OCI-LY7 (cell line): Measurements from ENCODE around the gene DELE1. TPM values are rescaled to one million over a fixed set of nuclear protein-coding genes. Genes with fewer than 3 reads are reported as not detected.

Experiments used
- BruUV-seq: library from RNA; stranded (reverse); fragments of 400-500 nt; replicated peaks from 2 replicates; lab custom pipeline; 2021; lab: Mats Ljungman, UMichigan
- CTCF ChIA-PET: fragments of 300-600 bp; sonication (Branson Sonifier 250); formaldehyde crosslinking; loops from one replicate; lab custom pipeline; 2022; ENCODE audit warnings: antibody characterized with exemption; ENCODE audit not compliant: unreplicated experiment; lab: Charles Lee
- POLR2A ChIA-PET: fragments of 300-600 bp; sonication (Branson Sonifier 250); formaldehyde crosslinking; loops from one replicate; lab custom pipeline; 2022; ENCODE audit warnings: antibody characterized with exemption; lab: Charles Lee
- DNase-seq: peaks from one replicate; pipeline ENCODE4 v3.0.0-alpha.2; 2015; ENCODE audit warnings: low spot score
- H2AFZ ChIP-seq: fragments of 200-600 bp; sonication (generic), shearing (Covaris generic); 2 replicates; pipeline ENCODE4 v1.6.1; 2014; ENCODE audit warnings: mild to moderate bottlenecking, antibody characterized with exemption, low read length, moderate library complexity
- H3K27ac ChIP-seq: fragments of 200-600 bp; sonication (generic); 2 replicates; pipeline ENCODE4 v1.5.1; 2014; ENCODE audit warnings: mixed run types, low read depth, mild to moderate bottlenecking, moderate library complexity, low read length, inconsistent platforms; ENCODE audit not compliant: poor library complexity, severe bottlenecking
- H3K36me3 ChIP-seq: fragments of 200-600 bp; sonication (generic); 2 replicates; pipeline ENCODE4 v1.6.1; 2014; ENCODE audit warnings: mild to moderate bottlenecking, antibody characterized with exemption, low read length, moderate library complexity, mixed read lengths; ENCODE audit not compliant: insufficient read depth
- H3K4me1 ChIP-seq: fragments of 200-600 bp; sonication (generic); 2 replicates; pipeline ENCODE4 v1.5.1; 2014; ENCODE audit warnings: mild to moderate bottlenecking, low read length; ENCODE audit not compliant: insufficient read depth, poor library complexity, severe bottlenecking
- H3K4me2 ChIP-seq: fragments of 200-600 bp; sonication (generic); 2 replicates; pipeline ENCODE4 v1.6.1; 2014; ENCODE audit warnings: mild to moderate bottlenecking, low read length
- H3K4me3 ChIP-seq: fragments of 200-600 bp; sonication (generic); 2 replicates; pipeline ENCODE4 v1.5.1; 2014; ENCODE audit warnings: mild to moderate bottlenecking, low read depth, low read length; ENCODE audit not compliant: poor library complexity, severe bottlenecking
- H3K79me2 ChIP-seq: fragments of 200-600 bp; sonication (generic); 2 replicates; pipeline ENCODE4 v1.6.1; 2016; ENCODE audit warnings: low read depth, mild to moderate bottlenecking, low read length, moderate library complexity, mixed read lengths; ENCODE audit not compliant: insufficient read depth
- H3K9me2 ChIP-seq: fragments of 200-600 bp; sonication (generic); 2 replicates; pipeline ENCODE4 v1.6.1; 2016; ENCODE audit warnings: mild to moderate bottlenecking, low read length, mixed read lengths; ENCODE audit not compliant: insufficient read depth
- H3K9me3 ChIP-seq: fragments of 200-600 bp; sonication (generic); 2 replicates; pipeline ENCODE4 v1.6.1; 2014; ENCODE audit warnings: mild to moderate bottlenecking, mixed run types, low read length, mixed read lengths
- H4K20me1 ChIP-seq: fragments of 200-600 bp; sonication (generic); 2 replicates; pipeline ENCODE4 v1.6.1; 2014; ENCODE audit warnings: mild to moderate bottlenecking, antibody characterized with exemption, low read length, moderate library complexity, mixed read lengths; ENCODE audit not compliant: insufficient read depth
- CTCF ChIP-seq: fragments of 200-600 bp; sonication (generic); conservative IDR thresholded peaks from 2 replicates; pipeline ENCODE4 v1.5.1; 2014; ENCODE audit warnings: mild to moderate bottlenecking, antibody characterized with exemption, low read length, moderate library complexity, mixed read lengths
- EZH2phosphoT487 ChIP-seq: fragments of 200-600 bp; sonication (generic); IDR thresholded peaks from 2 replicates; pipeline ENCODE4 v1.6.1; 2018; ENCODE audit warnings: low read depth, borderline replicate concordance, mild to moderate bottlenecking, mixed run types, antibody characterized with exemption, low read length, moderate library complexity, mixed read lengths
- intact Hi-C: fragments of 100-400 bp; cut with micrococcal nuclease; formaldehyde crosslinking; loops from one replicate; pipeline ENCODE4 v1.10.0; 2022; ENCODE audit not compliant: unreplicated experiment
- total RNA-seq, 2 experiments: library from RNA; depleted of rRNA in 1 of 2; stranded (reverse); fragments of >200 nt in 1 of 2; shearing (Covaris generic) in 1 of 2; gene quantifications; 2 replicates each; pipeline ENCODE4 v1.2.3, GENCODE V29; 2014 to 2022

DELE1 gene
- total RNA-seq, 2 experiments from 2014 or later: 78.5 to 81.2 TPM

- TF ChIP-seq EZH2phosphoT487 (no peak), CTCF (no peak)
- peaks cover 10% of the 10 kb centered on the region for H3K4me1 ChIP-seq
- H2AFZ ChIP-seq: no peak overlapping the region
- no peaks in the 10 kb centered on the region for H3K9me3 ChIP-seq
- no peak overlapping the region for H3K27ac ChIP-seq
- no peak overlapping the region for H3K4me2 ChIP-seq
- no peaks in the 10 kb centered on the region for H4K20me1 ChIP-seq
- ChIA-PET CTCF (interaction anchor here (0.6 kb wide), 2 partner anchors 12 to 64 kb away, joined by 14 to 15 read pairs; no protein-coding TSS in a partner anchor), POLR2A (no interaction called here)
- no peaks in the 10 kb centered on the region for H3K79me2 ChIP-seq
- no peaks in the 10 kb centered on the region for H3K36me3 ChIP-seq
- H3K9me2 ChIP-seq: no peaks in the 10 kb centered on the region
- intact Hi-C loops: loop anchor here (5.0 kb wide), 2 partner anchors 38 to 63 kb away; no protein-coding TSS in a partner anchor
- no peak overlapping the region for H3K4me3 ChIP-seq
- no peak for DNase-seq
- BruUV-seq: no TSS peak
Observed at GRCh38 chr5:141875022-141875740, 48.5 kb upstream of the DELE1 start.

- BruUV-seq: no TSS peak
- Histone ChIP-seq H3K36me3 (no peaks in the 10 kb centered on the region), H3K27ac (no peak overlapping the region), H3K4me3 (no peak overlapping the region), H3K9me2 (no peaks in the 10 kb centered on the region), H3K4me1 (peaks cover 10% of the 10 kb centered on the region), H3K79me2 (no peaks in the 10 kb centered on the region), H4K20me1 (no peaks in the 10 kb centered on the region), H2AFZ (no peak overlapping the region), H3K9me3 (no peaks in the 10 kb centered on the region), H3K4me2 (no peak overlapping the region)
- ChIA-PET POLR2A (no interaction called here), CTCF (interaction anchor here (0.6 kb wide), 2 partner anchors 13 to 64 kb away, joined by 14 to 15 read pairs; no protein-coding TSS in a partner anchor)
- DNase-seq: no peak
- TF ChIP-seq CTCF: no peak
- TF ChIP-seq EZH2phosphoT487: no peak
- intact Hi-C loops: loop anchor here (5.0 kb wide), 2 partner anchors 39 to 64 kb away; no protein-coding TSS in a partner anchor
Observed at GRCh38 chr5:141875795-141876627, 47.7 kb upstream of the DELE1 start.
